CD14-positive monocyte (primary cell): ENCODE results near the gene POLR2C. TPM values are rescaled to one million over a fixed set of nuclear protein-coding genes. Genes with fewer than 3 reads are reported as not detected.

Experiments
- DNase-seq, 3 donors: peaks; one replicate each; pipeline ENCODE4 v3.0.0-alpha.2; 2011 to 2022
- H2AFZ ChIP-seq: 2 replicates; pipeline ENCODE4 v1.6.0; 2012; ENCODE audit warnings: mild to moderate bottlenecking, low read depth, low read length, inconsistent platforms; ENCODE audit not compliant: insufficient read depth, poor library complexity, severe bottlenecking
- H3K27ac ChIP-seq, 2 donors: 1 replicate in 1 of 2; 2 replicates in 1 of 2; pipeline ENCODE4 v1.5.1; 2012 to 2013; ENCODE audit warnings: low read length in 2 of 2, control low read depth in 1 of 2, inconsistent platforms in 1 of 2, low read depth in 1 of 2, mild to moderate bottlenecking in 1 of 2
- H3K27me3 ChIP-seq, 2 donors: one replicate each; pipeline versions ENCODE4 v1.6.0 to v1.6.1; 2011 to 2013; ENCODE audit warnings: low read length in 2 of 2; ENCODE audit not compliant: control insufficient read depth in 2 of 2, insufficient read depth in 2 of 2
- H3K36me3 ChIP-seq, 2 donors: replicated peaks in 1 of 2; 1 replicate in 1 of 2; 2 replicates in 1 of 2; pipeline versions ENCODE4 v1.5.1 to v1.6.1; 2012 to 2013; ENCODE audit warnings: low read length in 2 of 2, control low read depth in 1 of 2, inconsistent platforms in 1 of 2, mild to moderate bottlenecking in 1 of 2; ENCODE audit not compliant: insufficient read depth in 2 of 2, control insufficient read depth in 1 of 2
- H3K4me1 ChIP-seq, 2 donors: 1 replicate in 1 of 2; 2 replicates in 1 of 2; pipeline versions ENCODE4 v1.5.1 to v1.6.1; 2012 to 2013; ENCODE audit warnings: low read length in 2 of 2, control low read depth in 1 of 2, inconsistent platforms in 1 of 2, mild to moderate bottlenecking in 1 of 2, moderate library complexity in 1 of 2; ENCODE audit not compliant: insufficient read depth in 2 of 2, control insufficient read depth in 1 of 2
- H3K4me2 ChIP-seq: replicated peaks from 2 replicates; pipeline ENCODE3; 2012; ENCODE audit warnings: low read length, moderate library complexity, mild to moderate bottlenecking; ENCODE audit not compliant: poor library complexity, severe bottlenecking; ENCODE audit errors: extremely low read depth
- H3K4me3 ChIP-seq, 3 experiments: fragments of 200-600 bp in 1 of 3; sonication (generic) in 1 of 3; replicated peaks in 1 of 3; 1 replicate in 2 of 3; 2 replicates in 1 of 3; pipeline ENCODE4 v1.5.1; 2011 to 2013; ENCODE audit warnings: low read length in 3 of 3, mild to moderate bottlenecking in 3 of 3, control low read depth in 2 of 3, low read depth in 2 of 3, inconsistent platforms in 1 of 3, moderate library complexity in 1 of 3
- H3K79me2 ChIP-seq: 2 replicates; pipeline ENCODE4 v1.6.0; 2012; ENCODE audit warnings: mild to moderate bottlenecking, control low read depth, inconsistent platforms, low read length, moderate library complexity; ENCODE audit not compliant: insufficient read depth
- H3K9ac ChIP-seq: 2 replicates; pipeline ENCODE4 v1.6.0; 2017; ENCODE audit warnings: low read length, mild to moderate bottlenecking; ENCODE audit not compliant: insufficient read depth, poor library complexity, severe bottlenecking
- H3K9me3 ChIP-seq, 2 donors: replicated peaks in 1 of 2; 1 replicate in 1 of 2; 2 replicates in 1 of 2; pipeline versions ENCODE4 v1.5.1 to v1.6.1; 2012 to 2013; ENCODE audit warnings: low read length in 2 of 2, control low read depth in 1 of 2; ENCODE audit not compliant: control insufficient read depth in 1 of 2, insufficient read depth in 1 of 2
- H4K20me1 ChIP-seq: 2 replicates; pipeline ENCODE4 v1.6.0; 2012; ENCODE audit warnings: mild to moderate bottlenecking, low read length, control low read depth, moderate library complexity; ENCODE audit not compliant: insufficient read depth
- H3K27ac Mint-ChIP-seq, 7 donors: one replicate each; pipeline ENCODE4 v1.8.0; 2020; ENCODE audit warnings: mild to moderate bottlenecking in 7 of 7, mixed read lengths in 7 of 7, moderate library complexity in 6 of 7, inconsistent platforms in 2 of 7
- H3K27me3 Mint-ChIP-seq, 3 donors: one replicate each; pipeline ENCODE4 v1.8.0; 2021 to 2022; ENCODE audit warnings: low read depth in 3 of 3, mild to moderate bottlenecking in 3 of 3, mixed read lengths in 3 of 3, moderate library complexity in 3 of 3, inconsistent platforms in 1 of 3
- H3K36me3 Mint-ChIP-seq, 2 donors: one replicate each; pipeline ENCODE4 v1.8.0; 2020; ENCODE audit warnings: mixed read lengths in 2 of 2, inconsistent platforms in 1 of 2, mild to moderate bottlenecking in 1 of 2
- H3K4me1 Mint-ChIP-seq: one replicate; pipeline ENCODE4 v1.8.0; 2020; ENCODE audit warnings: mild to moderate bottlenecking, mixed read lengths
- H3K4me3 Mint-ChIP-seq, 2 donors: one replicate each; pipeline ENCODE4 v1.8.0; 2020; ENCODE audit warnings: mild to moderate bottlenecking in 2 of 2, mixed read lengths in 2 of 2, moderate library complexity in 1 of 2
- H3K9me3 Mint-ChIP-seq, 7 donors: one replicate each; pipeline ENCODE4 v1.8.0; 2020 to 2022; ENCODE audit warnings: mixed read lengths in 7 of 7, mild to moderate bottlenecking in 6 of 7, moderate library complexity in 6 of 7, inconsistent platforms in 2 of 7
- WGBS: methylation state at CpG from one replicate; pipeline ENCODE4 v1.1.5; 2013; ENCODE audit warnings: missing lambda C conversion rate; ENCODE audit not compliant: insufficient coverage; 5-methylcytosine and 5-hydroxymethylcytosine counted together
- intact Hi-C, 2 donors: fragments of 100-400 bp; cut with micrococcal nuclease; formaldehyde crosslinking; loops; one replicate each; pipeline versions ENCODE4 v1.15.0 to v1.15.1; 2023
- polyA plus RNA-seq, 3 donors: library from polyadenylated mRNA; depleted of rRNA in 1 of 3; unstranded in 2 of 3; stranded (reverse) in 1 of 3; fragments of 300-500 nt in 2 of 3; fragments of >200 nt in 1 of 3; fragmentation: Illumina TruSeq in 2 of 3; gene quantifications; 1 replicate in 2 of 3; 2 replicates in 1 of 3; pipeline ENCODE4 v1.2.3, GENCODE V29; 2012 to 2021
- TF ChIP-seq, protein P1 (sequence below): fragments of 200-600 bp; IDR thresholded peaks from one replicate; pipeline ENCODE4 v1.8.0; 2022; ENCODE audit warnings: antibody characterized with exemption, mild to moderate bottlenecking

POLR2C gene
- polyA plus RNA-seq, 3 donors, result 22.6 to 51.3 (median 24.4) TPM

DNA sequence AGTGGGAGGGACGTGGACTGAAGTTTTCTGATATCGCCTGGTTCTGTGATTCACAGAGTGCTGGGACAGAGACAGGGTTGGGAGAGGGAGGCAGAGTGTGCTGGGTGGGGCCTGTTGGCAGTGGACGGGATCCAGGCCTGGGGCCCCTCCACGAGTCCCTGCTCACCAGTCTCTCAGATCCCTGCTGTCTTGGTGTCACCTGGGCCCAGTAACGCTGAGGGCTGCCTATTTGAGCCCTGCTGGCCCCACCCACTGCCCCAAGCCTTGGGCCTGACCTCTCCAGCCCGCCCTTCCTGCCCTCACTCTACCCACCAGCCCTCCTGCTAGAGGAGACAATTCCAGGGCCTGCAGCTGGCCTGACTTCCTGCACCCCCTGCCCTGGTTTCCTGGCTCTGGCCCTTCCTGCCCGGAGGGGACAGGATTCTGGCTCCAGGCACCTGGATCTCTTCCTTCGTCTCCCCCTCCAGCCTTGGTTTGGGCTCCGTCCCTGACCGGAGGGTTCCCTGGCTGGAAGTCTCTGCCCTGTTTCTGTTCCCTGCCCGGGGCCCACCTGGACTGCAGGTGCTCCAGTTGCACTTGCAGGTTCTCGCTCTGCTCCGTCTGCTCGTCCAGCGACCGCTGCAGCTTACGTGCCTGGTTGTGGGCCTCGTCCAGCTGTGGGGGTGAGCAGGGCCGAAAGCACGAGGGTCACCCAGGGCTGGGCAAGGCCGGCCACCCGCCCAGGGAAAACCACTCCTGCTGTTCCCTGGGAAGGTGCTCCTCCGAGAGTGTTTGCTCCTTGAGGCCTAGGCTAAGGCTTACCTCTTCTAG is 52.5 kb downstream of the POLR2C start:
- Histone ChIP-seq H3K79me2 (no peaks in the 10 kb centered on the region), H3K27me3 (no peaks in the 10 kb centered on the region), H2AFZ (no peak overlapping the region), H4K20me1 (no peaks in the 10 kb centered on the region), H3K4me3 (no peak overlapping the region), H3K4me1 (no peaks in the 10 kb centered on the region), H3K27ac (no peak overlapping the region), H3K36me3 (no peaks in the 10 kb centered on the region), H3K4me2 (no peak overlapping the region), H3K9ac (no peak overlapping the region), H3K9me3 (no peaks in the 10 kb centered on the region)
- Mint-ChIP-seq H3K9me3 (peaks cover 0 to 3% (median 0%) of the 10 kb centered on the region in 7 donors), H3K27me3 (peaks cover 3 to 7% (median 4%) of the 10 kb centered on the region in 3 donors), H3K4me3 (no peak overlapping the region), H3K27ac (no peak overlapping the region), H3K36me3 (no peaks in the 10 kb centered on the region), H3K4me1 (no peaks in the 10 kb centered on the region)
- TF ChIP-seq, protein P1, sequence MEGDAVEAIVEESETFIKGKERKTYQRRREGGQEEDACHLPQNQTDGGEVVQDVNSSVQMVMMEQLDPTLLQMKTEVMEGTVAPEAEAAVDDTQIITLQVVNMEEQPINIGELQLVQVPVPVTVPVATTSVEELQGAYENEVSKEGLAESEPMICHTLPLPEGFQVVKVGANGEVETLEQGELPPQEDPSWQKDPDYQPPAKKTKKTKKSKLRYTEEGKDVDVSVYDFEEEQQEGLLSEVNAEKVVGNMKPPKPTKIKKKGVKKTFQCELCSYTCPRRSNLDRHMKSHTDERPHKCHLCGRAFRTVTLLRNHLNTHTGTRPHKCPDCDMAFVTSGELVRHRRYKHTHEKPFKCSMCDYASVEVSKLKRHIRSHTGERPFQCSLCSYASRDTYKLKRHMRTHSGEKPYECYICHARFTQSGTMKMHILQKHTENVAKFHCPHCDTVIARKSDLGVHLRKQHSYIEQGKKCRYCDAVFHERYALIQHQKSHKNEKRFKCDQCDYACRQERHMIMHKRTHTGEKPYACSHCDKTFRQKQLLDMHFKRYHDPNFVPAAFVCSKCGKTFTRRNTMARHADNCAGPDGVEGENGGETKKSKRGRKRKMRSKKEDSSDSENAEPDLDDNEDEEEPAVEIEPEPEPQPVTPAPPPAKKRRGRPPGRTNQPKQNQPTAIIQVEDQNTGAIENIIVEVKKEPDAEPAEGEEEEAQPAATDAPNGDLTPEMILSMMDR, result no peak
- DNase-seq, result no peak
- WGBS, result 96% methylated on average over 23 of the region's 23 CpGs
- intact Hi-C loops, result loop anchor here in 1 of 2 donors (5.0 kb wide), 1 partner anchor 213 kb away; no protein-coding TSS in a partner anchor

GRCh38 chr16:57516176-57516725 is 53.8 kb downstream of the POLR2C start:
- peaks cover 6 to 11% (median 7%) of the 10 kb centered on the region in 3 donors for H3K27me3 Mint-ChIP-seq
- intact Hi-C loops, result loop anchor here in 1 of 2 donors (5.0 kb wide), 1 partner anchor 214 kb away; no protein-coding TSS in a partner anchor
- Histone ChIP-seq H2AFZ (no peak overlapping the region), H3K27me3 (no peaks in the 10 kb centered on the region), H3K9ac (no peak overlapping the region), H3K36me3 (no peaks in the 10 kb centered on the region), H3K9me3 (no peaks in the 10 kb centered on the region), H3K4me2 (no peak overlapping the region), H4K20me1 (no peaks in the 10 kb centered on the region), H3K4me1 (no peaks in the 10 kb centered on the region), H3K4me3 (no peak overlapping the region), H3K79me2 (no peaks in the 10 kb centered on the region), H3K27ac (no peak overlapping the region)
- no peak overlapping the region for H3K4me3 Mint-ChIP-seq
- WGBS, result 98% methylated on average over 8 of the region's 10 CpGs
- no peaks in the 10 kb centered on the region for H3K4me1 Mint-ChIP-seq
- TF ChIP-seq, protein P1, result no peak
- H3K9me3 Mint-ChIP-seq, result peaks cover 0 to 3% (median 0%) of the 10 kb centered on the region in 7 donors
- no peak for DNase-seq
- no peaks in the 10 kb centered on the region for H3K36me3 Mint-ChIP-seq
- no peak overlapping the region for H3K27ac Mint-ChIP-seq
